IMR-90 (cell line): ENCODE results near the gene AKNA. TPM values are rescaled to one million over a fixed set of nuclear protein-coding genes. Genes with fewer than 3 reads are reported as not detected.

Experiments used
- ATAC-seq: fragments of 200-7000 bp; cut with Tn5 transposase; 2 replicates; pipeline ENCODE4 v1.9.1; 2020; ENCODE audit warnings: low read depth, mild to moderate bottlenecking, moderate library complexity
- BruUV-seq: library from RNA; stranded (reverse); fragments of 400-500 nt; replicated peaks from 2 replicates; lab custom pipeline; 2021; lab: Mats Ljungman, UMichigan
- CTCF ChIA-PET: fragments of 300-600 bp; formaldehyde crosslinking; extraction: SDS; loops from one replicate; lab custom pipeline; 2021; ENCODE audit warnings: antibody characterized with exemption; lab: Yijun Ruan, JAX
- POLR2A ChIA-PET: fragments of 300-600 bp; sonication (Branson Sonifier 250); formaldehyde crosslinking; loops from one replicate; lab custom pipeline; 2022; ENCODE audit warnings: antibody characterized with exemption; ENCODE audit not compliant: unreplicated experiment; lab: Charles Lee
- DNase-seq: peaks from one replicate; pipeline ENCODE4 v3.0.0; 2013
- H2AFZ ChIP-seq: replicated peaks from 2 replicates; pipeline ENCODE3; 2013; ENCODE audit warnings: low read length, mild to moderate bottlenecking; ENCODE audit not compliant: poor library complexity
- H2AK5ac ChIP-seq: 2 replicates; pipeline ENCODE4 v1.6.1; 2013; ENCODE audit warnings: low read depth, low read length, inconsistent platforms
- H2AK9ac ChIP-seq: replicated peaks from 2 replicates; pipeline ENCODE3; 2013; ENCODE audit warnings: mild to moderate bottlenecking, low read depth, low read length, moderate library complexity; ENCODE audit not compliant: poor library complexity
- H2BK120ac ChIP-seq: 2 replicates; pipeline ENCODE4 v1.6.1; 2013; ENCODE audit warnings: low read depth, low read length, inconsistent platforms
- H2BK15ac ChIP-seq: 3 replicates; pipeline ENCODE4 v1.6.1; 2013; ENCODE audit warnings: low read depth, low read length, inconsistent platforms
- H2BK20ac ChIP-seq: 2 replicates; pipeline ENCODE4 v1.6.1; 2013; ENCODE audit warnings: low read depth, mild to moderate bottlenecking, inconsistent platforms, low read length, moderate library complexity
- H2BK5ac ChIP-seq: 2 replicates; pipeline ENCODE4 v1.6.1; 2013; ENCODE audit warnings: mild to moderate bottlenecking, low read depth, low read length, inconsistent platforms; ENCODE audit not compliant: poor library complexity, severe bottlenecking
- H3K14ac ChIP-seq: replicated peaks from 2 replicates; pipeline ENCODE4 v1.6.1; 2013; ENCODE audit warnings: low read depth, low read length, inconsistent platforms
- H3K18ac ChIP-seq: 2 replicates; pipeline ENCODE4 v1.6.1; 2013; ENCODE audit warnings: low read depth, low read length, control low read depth
- H3K23ac ChIP-seq: 2 replicates; pipeline ENCODE4 v1.6.1; 2013; ENCODE audit warnings: low read depth, low read length, inconsistent platforms
- H3K27ac ChIP-seq: 2 replicates; pipeline ENCODE4 v1.5.1; 2013; ENCODE audit warnings: mild to moderate bottlenecking, control low read depth, low read length; ENCODE audit not compliant: insufficient read depth
- H3K27me3 ChIP-seq: 2 replicates; pipeline ENCODE4 v1.6.1; 2013; ENCODE audit warnings: low read length; ENCODE audit not compliant: control insufficient read depth, insufficient read depth
- H3K36me3 ChIP-seq: 2 replicates; pipeline ENCODE4 v1.6.1; 2013; ENCODE audit warnings: low read length, mixed read lengths; ENCODE audit not compliant: control insufficient read depth, insufficient read depth
- H3K4ac ChIP-seq: 2 replicates; pipeline ENCODE4 v1.6.1; 2013; ENCODE audit warnings: low read depth, low read length, inconsistent platforms
- H3K4me1 ChIP-seq: 2 replicates; pipeline ENCODE4 v1.6.1; 2013; ENCODE audit warnings: low read length, mixed read lengths; ENCODE audit not compliant: control insufficient read depth, insufficient read depth
- H3K4me2 ChIP-seq: 2 replicates; pipeline ENCODE4 v1.6.1; 2013; ENCODE audit warnings: low read depth, mild to moderate bottlenecking, control low read depth, low read length, moderate library complexity
- H3K4me3 ChIP-seq: 2 replicates; pipeline ENCODE4 v1.5.1; 2013; ENCODE audit warnings: low read depth, mild to moderate bottlenecking, control low read depth, low read length, moderate library complexity; ENCODE audit not compliant: insufficient read depth
- H3K56ac ChIP-seq: 2 replicates; pipeline ENCODE4 v1.6.1; 2013; ENCODE audit warnings: low read length, inconsistent platforms; ENCODE audit not compliant: insufficient read depth; ENCODE audit errors: extremely low read depth
- H3K79me1 ChIP-seq, 2 experiments: 2 replicates each; pipeline ENCODE4 v1.6.1; 2013; ENCODE audit warnings: low read length in 2 of 2, inconsistent platforms in 1 of 2, low read depth in 1 of 2
- H3K9ac ChIP-seq: 2 replicates; pipeline ENCODE4 v1.6.1; 2013; ENCODE audit warnings: low read depth, low read length, control low read depth
- H3K9me1 ChIP-seq: 2 replicates; pipeline ENCODE4 v1.6.1; 2013; ENCODE audit warnings: low read length, inconsistent platforms; ENCODE audit not compliant: insufficient read depth
- H3K9me3 ChIP-seq: 2 replicates; pipeline ENCODE4 v1.6.1; 2013; ENCODE audit warnings: low read length; ENCODE audit not compliant: control insufficient read depth, insufficient read depth
- H4K20me1 ChIP-seq: 2 replicates; pipeline ENCODE4 v1.6.1; 2013; ENCODE audit warnings: low read length, inconsistent platforms; ENCODE audit not compliant: insufficient read depth
- H4K5ac ChIP-seq: 2 replicates; pipeline ENCODE4 v1.6.1; 2013; ENCODE audit warnings: mild to moderate bottlenecking, low read depth, low read length, control low read depth
- H4K8ac ChIP-seq, 2 experiments: 2 replicates each; pipeline ENCODE4 v1.6.1; 2013; ENCODE audit warnings: low read depth in 2 of 2, low read length in 2 of 2, control low read depth in 1 of 2, inconsistent platforms in 1 of 2
- H4K91ac ChIP-seq: 2 replicates; pipeline ENCODE4 v1.6.1; 2013; ENCODE audit warnings: low read depth, low read length, inconsistent platforms; ENCODE audit not compliant: insufficient read depth
- FOS ChIP-seq: fragments of 150-350 bp; IDR thresholded peaks from 2 replicates; pipeline ENCODE4 v1.6.1; 2016; ENCODE audit warnings: low read depth, low read length
- WGBS, 2 experiments: methylation state at CpG; one replicate each; pipeline versions ENCODE4 v1.1.5 to v1.1.7; 2013; ENCODE audit warnings: missing lambda C conversion rate in 2 of 2; ENCODE audit not compliant: insufficient read length in 1 of 2; ENCODE audit errors: extremely low coverage in 2 of 2; 5-methylcytosine and 5-hydroxymethylcytosine counted together
- dilution Hi-C: fragments of 300-500 bp; cut with HindIII; formaldehyde crosslinking; loops from one replicate; pipeline ENCODE4 v1.14.3; 2018; ENCODE audit warnings: low sequenced_read_pairs; ENCODE audit not compliant: unreplicated experiment
- in situ Hi-C: fragments of 300-500 bp; cut with MboI; formaldehyde crosslinking; loops from 3 replicates; pipeline ENCODE4 v1.14.3; 2019; ENCODE audit warnings: low sequenced_read_pairs, inconsistent platforms, mixed read lengths
- intact Hi-C: fragments of 100-400 bp; cut with micrococcal nuclease; formaldehyde crosslinking; loops from 2 replicates; pipeline ENCODE4 v1.10.0; 2022
- polyA plus RNA-seq, 3 experiments: library from polyadenylated mRNA; depleted of rRNA; stranded (reverse); fragments of >200 nt; gene quantifications; 2 replicates each; pipeline ENCODE4 v1.2.3, GENCODE V29; 2012; ENCODE audit warnings: low replicate concordance in 1 of 3
- total RNA-seq: library from RNA; depleted of rRNA; stranded (reverse); fragments of >200 nt; gene quantifications from 2 replicates; pipeline ENCODE4 v1.2.3, GENCODE V29; 2012
- TF ChIP-seq, protein P1 (sequence below): fragments of 150-350 bp; IDR thresholded peaks from 2 replicates; pipeline ENCODE4 v1.6.1; 2016; ENCODE audit warnings: low read depth, mild to moderate bottlenecking, low read length, moderate library complexity, borderline replicate concordance

Gene AKNA
- total and polyA plus RNA-seq, 2 of the 4 experiments (the other 2 are of a cell fraction): 2.7 to 7.3 TPM

DNA sequence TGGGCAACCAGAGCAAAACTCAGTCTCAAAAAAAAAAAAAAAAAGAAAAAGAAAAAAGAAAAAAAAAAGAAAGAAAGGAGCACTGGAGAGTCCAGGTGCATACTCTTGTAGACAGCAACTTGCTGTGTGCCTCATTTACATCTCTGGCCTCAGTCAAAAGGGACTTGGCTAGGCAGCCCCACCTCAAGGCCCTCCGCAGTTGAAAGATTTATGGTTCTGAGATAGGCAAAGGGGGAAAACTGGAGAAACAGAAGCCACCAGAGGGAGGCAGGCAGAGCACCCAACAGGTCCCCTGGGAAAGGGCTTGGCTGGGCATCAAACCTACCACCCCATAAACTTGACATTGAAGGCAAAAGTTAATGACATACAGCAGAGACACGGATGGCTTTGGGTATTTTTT is 52.0 kb downstream of the AKNA start:
- TF ChIP-seq, protein P1, sequence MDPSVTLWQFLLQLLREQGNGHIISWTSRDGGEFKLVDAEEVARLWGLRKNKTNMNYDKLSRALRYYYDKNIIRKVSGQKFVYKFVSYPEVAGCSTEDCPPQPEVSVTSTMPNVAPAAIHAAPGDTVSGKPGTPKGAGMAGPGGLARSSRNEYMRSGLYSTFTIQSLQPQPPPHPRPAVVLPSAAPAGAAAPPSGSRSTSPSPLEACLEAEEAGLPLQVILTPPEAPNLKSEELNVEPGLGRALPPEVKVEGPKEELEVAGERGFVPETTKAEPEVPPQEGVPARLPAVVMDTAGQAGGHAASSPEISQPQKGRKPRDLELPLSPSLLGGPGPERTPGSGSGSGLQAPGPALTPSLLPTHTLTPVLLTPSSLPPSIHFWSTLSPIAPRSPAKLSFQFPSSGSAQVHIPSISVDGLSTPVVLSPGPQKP: no peak
- TF ChIP-seq FOS: no peak
- H2BK120ac ChIP-seq: no peak overlapping the region
- intact Hi-C loops (loop anchor here (10.0 kb wide), 1 partner anchor 169 kb away; the partner anchor contains the start of gene WHRN), dilution Hi-C loops (no loop called here), in situ Hi-C loops (no loop called here)
- peaks cover 35% of the 10 kb centered on the region for H3K36me3 ChIP-seq
- no peak overlapping the region for H2BK5ac ChIP-seq
- H4K91ac ChIP-seq: no peak overlapping the region
- no TSS peak for BruUV-seq
- no peak overlapping the region for H2AK9ac ChIP-seq
- no peaks in the 10 kb centered on the region for H3K9me3 ChIP-seq
- no peak overlapping the region for H4K8ac ChIP-seq
- no peak overlapping the region for H3K14ac ChIP-seq
- no peak overlapping the region for H2BK20ac ChIP-seq
- DNase-seq (no peak), ATAC-seq (no peak)
- no peak overlapping the region for H3K4ac ChIP-seq
- no peak overlapping the region for H2BK15ac ChIP-seq
- H3K27ac ChIP-seq: no peak overlapping the region
- no peak overlapping the region for H3K56ac ChIP-seq
- H3K4me1 ChIP-seq: no peaks in the 10 kb centered on the region
- no peaks in the 10 kb centered on the region; the same call in 1 of the 2 replicates for H3K9me1 ChIP-seq
- no peak overlapping the region for H2AK5ac ChIP-seq
- ChIA-PET POLR2A (no interaction called here), CTCF (no interaction called here)
- H3K18ac ChIP-seq: no peak overlapping the region
- H4K5ac ChIP-seq: no peak overlapping the region
- H3K79me1 ChIP-seq: no peaks in the 10 kb centered on the region
- no peak overlapping the region for H3K4me3 ChIP-seq
- H3K27me3 ChIP-seq: no peaks in the 10 kb centered on the region
- H3K4me2 ChIP-seq: no peak overlapping the region
- H3K9ac ChIP-seq: no peak overlapping the region
- H2AFZ ChIP-seq: no peak overlapping the region
- no peaks in the 10 kb centered on the region for H4K20me1 ChIP-seq
- no peak overlapping the region for H3K23ac ChIP-seq
- no CpG with 5 or more reads among the region's 2 CpGs for WGBS, 2 experiments
